ENCODE data around the gene AGER.
"Not testable (repeated sequence)": the region's sequence is repeated elsewhere in the genome, so short reads cannot be mapped to it uniquely, and the experiment has no call there.

The AGER gene

GRCh38 chr6:32198345-32198696, 14.3 kb upstream of the AGER start:
- no peak for DNase-seq

- DNase-seq = peak in 1 of 2 donors; percentile 62
Measured at GRCh38 chr6:32196682-32197616, 12.9 kb upstream of the AGER start.

DNA sequence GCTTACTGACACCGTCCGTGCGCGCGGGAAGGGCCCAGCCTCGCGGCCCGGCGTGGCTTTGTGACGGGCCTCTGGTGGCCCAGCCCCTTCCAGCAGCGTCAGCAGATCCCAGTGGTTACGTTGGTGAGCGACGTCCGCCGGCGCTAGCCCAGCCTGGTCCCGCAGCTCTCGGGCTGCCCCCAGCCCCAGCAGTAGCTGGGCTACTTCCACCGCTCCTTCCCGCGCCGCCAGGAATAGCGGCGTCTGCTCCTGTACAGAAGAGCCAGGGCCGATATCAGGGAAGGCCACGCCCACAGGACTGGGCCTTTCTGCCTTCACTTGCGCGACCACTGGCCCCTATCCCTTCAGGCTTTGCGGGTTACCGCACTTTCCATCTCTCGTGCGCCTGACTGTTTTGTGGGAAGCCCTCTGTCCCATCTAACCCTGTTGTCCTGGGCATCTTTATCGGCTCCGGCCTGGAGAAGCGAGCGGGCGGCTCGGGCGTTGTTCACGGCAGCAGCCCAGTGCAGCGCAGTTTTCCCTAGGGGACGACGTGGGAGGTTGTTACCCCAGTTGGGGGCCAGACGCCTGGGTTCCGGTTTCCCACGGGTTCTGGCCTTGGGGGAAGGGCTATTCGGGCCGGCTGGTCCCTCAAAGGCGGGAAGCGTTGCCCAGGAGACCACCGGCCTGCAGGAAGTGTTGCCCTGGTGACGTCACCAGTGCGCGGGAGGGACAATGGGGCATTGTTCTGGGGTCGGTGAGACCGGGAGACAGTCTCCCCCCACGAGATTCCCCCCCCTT, 12.0 kb upstream of the AGER start:
- DNase-seq = peak; percentile 78 to 88

DNA sequence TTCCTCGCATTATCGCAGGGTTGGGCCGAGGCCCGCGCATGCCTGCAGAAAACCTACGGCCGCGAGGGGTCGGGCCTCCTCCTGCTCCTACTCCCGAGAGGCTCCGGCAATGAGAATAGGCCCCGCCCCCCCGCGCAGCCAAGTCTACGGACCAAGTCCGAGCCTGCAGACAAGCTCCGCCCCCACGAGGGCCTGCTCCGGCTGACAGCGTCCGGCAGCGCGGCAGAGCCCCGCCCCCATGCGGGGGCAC, 11.5 kb upstream of the AGER start:
- DNase-seq = peak; percentile 100

GRCh38 chr6:32194825-32195651, 11.0 kb upstream of the AGER start:
- peak in 1 of 2 donors; percentile 50 for DNase-seq

DNA sequence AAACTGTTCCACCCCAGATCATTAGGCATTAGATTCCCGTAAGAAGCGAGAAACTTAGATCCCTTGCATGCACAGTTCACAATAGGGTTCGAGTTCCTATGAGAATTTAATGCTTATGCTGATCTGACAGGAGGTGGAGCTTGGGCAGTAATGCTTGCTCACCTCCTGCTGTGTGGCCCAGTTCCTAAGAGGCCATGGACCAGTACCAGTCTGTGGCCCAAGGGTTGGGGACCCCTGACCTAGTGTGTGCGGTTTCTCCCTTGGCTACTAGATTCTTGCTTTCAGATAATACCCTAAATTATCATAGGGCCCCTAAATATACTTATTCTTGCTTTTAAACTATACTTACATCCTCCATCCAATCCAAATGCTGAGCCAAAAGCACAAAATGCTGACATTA, 10.3 kb upstream of the AGER start:
- no peak for DNase-seq

- not testable (repeated sequence) for DNase-seq
Measured at GRCh38 chr6:32193096-32193495, 9.0 kb upstream of the AGER start.

DNA sequence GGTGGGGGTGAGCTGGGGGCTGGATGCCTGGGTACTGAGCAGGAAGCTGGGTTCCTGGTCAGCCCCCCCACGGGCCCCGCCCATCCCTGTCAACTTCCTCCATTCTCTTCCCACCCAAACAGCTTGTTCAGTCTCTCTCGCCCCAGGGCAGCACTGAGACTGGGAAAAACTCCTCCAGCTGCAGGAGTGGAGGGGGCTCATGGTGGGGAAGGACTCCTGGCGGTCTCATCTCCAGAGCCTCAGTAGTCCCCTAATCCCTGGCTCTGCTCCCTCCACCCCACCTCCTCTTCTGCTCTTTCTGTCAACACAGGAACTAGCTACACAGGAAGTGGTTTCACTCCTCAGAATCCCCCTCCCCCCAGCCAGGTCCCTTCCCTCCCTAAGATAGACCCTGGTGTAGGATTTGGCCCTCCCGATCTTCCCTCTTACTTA, 8.6 kb upstream of the AGER start, which contains the start of gene GPSM3:
TSS of gene GPSM3 (minus strand) at position 36 of the 432 bp plus-strand sequence. CDS start 130 bp downstream, outside the sequence.
- DNase-seq = peak; percentile 60 to 63

GRCh38 chr6:32191696-32192607, 7.9 kb upstream of the AGER start:
- peak; percentile 54 to 65 for DNase-seq

DNA sequence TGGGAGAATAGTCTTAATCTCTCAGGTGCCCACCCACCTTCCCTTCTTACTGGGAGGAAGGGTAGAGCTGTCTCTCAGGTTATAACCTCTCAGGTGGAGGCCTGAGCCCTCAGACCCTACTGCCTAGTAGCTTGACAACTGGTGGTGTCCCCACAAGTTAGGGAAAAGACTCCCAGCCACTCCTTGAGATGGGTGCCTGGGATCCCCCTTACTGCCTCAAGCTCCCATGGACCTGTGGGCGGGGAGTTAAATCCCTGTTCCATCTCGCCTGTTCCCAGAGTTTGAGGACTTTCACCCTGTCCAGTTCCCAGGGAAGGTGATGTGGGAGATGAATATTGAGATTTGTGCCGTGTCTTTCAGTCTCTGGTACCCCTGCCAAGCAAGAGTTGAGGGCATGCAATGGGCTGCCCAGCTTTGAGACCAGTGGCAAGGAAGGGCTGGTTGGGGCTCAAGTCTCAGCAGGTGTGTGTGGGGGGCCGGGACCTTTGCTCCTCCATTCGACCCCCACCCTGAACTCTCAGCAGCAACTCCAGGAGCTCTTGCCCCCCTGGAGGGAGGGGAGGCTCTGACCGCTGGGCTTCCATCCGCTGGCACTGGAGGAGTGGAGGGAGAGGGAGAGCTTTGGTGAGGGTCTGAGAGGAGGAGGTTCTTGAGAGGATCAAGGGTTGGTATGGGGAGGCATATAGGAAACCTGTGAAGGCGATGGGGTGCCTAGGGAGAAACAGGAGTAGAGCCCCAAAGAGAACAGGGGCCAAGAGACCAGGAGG, 7.0 kb upstream of the AGER start:
- DNase-seq = no peak

DNA sequence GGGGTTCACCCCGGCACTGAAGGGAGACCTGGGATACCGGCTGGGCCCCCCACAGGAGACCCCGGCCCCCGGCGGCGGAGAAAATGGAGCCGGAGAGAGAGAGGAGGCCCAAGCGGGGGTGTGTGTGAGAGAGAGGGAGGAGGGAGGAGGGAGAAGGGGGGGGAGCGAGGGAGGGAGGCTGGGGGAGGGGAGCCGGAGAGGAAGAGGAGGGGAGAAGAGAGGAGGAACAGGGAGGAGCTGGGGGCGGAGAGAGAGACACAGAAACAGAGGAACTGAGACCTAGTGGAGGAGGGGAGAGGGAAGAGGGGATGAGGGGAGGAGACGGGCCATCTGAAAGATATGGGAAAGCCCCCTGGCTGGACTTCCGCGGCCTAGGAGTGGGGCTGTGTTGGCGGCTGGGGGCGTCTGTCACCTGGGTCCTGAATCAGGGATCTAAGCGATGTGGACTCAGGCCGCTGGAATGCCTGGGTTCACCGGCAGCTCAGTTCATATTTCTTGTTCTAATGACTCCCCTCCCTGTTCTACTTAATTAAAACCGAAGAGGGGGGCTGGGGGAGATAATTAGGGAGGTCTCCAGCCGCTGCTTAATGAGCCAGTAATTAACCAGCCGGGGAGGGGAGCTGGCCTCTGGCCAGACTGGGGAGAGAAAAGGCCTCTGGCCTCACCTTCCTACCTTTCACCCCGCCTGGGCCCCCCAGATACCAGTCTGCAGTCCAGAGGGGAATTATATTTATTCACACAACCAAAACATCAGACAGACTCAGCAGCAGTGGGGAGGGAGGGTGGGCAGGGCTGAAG, 6.2 kb upstream of the AGER start, which contains the start of gene PBX2:
TSS of gene PBX2 (minus strand) at position 149 of the 798 bp plus-strand sequence. CDS start 287 bp downstream, outside the sequence.
- peak; percentile 91 to 93 for DNase-seq

DNA sequence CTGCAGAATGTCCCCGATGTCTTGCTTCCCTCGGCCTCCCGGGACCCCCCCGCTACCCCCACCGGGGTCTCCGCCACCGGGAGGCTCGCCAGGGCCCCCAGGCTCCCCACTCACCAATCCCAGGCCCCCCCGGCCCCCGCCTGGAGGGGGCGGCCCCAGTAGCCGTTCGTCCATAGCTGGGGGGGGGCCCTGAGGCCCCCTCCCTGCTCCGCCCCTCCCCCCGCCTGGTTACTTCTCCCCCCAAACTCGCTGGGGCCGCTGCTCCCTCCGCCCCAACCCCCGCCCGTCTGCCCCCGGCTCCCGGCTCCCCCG, 5.6 kb upstream of the AGER start:
- DNase-seq = no peak

GRCh38 chr6:32189069-32189741, 5.2 kb upstream of the AGER start:
- DNase-seq = no peak

GRCh38 chr6:32188381-32189068, 4.5 kb upstream of the AGER start:
- DNase-seq = no peak

- DNase-seq = not testable (repeated sequence)
Measured at GRCh38 chr6:32187725-32188380, 3.8 kb upstream of the AGER start.

GRCh38 chr6:32187009-32187709, 3.1 kb upstream of the AGER start:
- DNase-seq = no peak

DNA sequence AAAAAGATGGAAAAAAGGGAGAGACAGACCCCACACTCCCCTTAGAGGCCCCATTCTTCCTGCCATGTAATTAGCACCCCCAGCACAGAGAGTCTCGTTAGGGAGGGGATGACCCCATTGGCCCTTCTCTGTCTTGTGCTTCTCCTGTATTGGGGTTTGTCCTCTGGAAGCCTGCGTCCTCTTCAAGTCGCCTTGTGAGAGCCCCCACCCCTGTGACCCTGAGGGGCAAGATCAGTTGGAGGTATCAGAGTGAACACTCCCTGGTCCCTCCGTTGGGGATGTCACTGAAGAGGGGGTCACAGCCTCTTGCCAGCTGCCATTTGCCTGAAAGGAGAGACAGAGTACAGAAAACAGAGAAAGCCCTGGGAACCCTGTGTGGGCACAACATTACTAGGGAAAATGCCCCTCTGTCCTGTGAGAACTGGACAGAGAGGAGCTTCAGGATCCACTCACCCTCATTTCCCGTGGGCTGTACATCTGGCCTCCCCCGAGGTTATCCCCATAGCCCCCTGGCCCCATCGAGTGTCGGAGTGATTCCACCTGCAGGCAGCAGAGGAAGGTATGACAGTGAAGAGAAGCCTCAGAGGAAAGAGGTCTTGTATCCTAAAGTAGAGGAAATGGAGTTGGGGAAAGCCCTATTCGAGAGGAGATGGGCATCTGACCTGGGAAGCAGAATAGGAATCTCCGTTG, 2.2 kb upstream of the AGER start:
- not testable (repeated sequence) for DNase-seq

Data from CD4-positive, alpha-beta T cell treated with Interleukin-1 beta for 1 hour (primary cell).